Measurements from ENCODE around the gene RHEB.

The RHEB gene

DNA sequence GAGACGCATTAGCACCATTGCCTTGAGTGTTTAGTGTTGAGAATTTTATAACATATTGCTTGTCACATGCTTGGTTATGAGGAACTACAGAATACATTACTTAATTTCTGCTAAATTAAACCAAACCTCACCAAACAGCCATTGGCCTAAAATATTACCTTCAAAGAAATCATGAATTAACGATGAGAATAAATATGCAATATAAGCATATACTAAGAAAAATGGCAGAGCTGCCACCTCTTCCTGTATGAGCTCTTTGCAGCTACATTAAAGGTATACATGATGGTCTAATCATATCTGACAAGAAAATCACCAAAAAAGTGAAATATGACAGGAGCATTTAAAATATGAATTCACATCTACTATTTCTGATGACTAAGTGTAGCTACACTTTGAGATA lies 5.2 kb upstream of the RHEB start:
- DNase-seq (ENCODE audit: low spot score): no peak

DNA sequence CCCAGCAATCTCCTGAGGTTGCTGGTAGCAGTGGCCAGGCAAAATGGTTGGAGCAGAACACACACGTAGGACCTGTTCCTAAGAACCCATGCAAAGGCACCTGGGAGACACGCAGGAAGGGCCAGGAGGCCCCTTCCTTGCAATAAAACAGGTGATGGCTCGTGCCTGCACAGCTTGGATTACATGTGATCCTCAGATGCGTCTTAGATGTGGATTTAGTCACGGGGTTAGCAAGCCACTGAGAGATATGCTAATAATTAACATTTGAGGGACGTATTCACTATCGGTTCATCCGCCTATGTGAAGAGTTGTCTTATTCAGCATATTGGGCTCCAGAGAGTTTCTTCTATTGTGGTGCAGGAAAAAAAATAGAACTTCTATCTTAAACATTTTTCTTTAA lies 4.6 kb upstream of the RHEB start:
- no peak for DNase-seq (ENCODE audit: low spot score)

DNA sequence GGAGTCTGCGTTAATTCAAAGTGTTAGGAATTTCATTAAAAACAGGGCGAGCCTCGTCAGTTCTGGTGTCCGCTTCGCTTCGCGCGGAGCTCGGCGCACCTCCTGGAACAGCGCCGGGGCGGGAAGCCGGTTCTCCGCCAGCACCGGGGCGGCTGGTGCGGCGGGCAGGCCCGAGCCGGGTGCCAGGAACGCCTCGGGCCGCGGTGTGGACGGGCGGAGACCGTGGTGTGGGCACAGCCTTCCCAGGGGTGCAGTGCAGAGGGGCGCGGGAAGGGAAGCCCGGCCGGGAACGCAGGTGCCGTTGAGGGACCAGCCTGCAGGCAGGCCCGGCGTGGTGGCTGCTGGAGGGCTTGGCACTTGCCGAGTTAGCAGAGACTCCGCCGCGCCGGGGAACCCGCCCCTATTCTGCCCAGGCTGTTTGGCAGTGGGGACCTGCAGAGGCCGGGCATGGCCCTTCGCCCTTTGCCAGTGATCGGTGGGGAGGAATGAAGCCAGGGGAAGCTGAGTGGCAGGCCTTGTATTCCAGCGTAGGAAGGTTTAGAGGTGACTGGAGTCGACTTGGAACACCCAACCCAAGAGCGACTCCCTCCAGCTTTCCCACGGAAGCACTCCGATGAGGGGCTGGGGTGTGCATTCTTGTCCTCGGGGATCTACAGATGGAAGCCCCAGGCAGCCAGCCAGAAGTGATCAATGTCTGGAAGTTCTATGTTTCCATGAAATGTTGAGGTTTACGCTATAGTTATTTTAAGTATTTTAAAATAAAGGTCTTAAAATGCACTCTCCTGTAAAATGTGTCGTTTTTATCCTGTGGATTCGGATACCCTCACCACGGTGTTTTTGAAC lies 945 bp upstream of the RHEB start:
- DNase-seq (ENCODE audit: low spot score): peak; percentile 16

DNA sequence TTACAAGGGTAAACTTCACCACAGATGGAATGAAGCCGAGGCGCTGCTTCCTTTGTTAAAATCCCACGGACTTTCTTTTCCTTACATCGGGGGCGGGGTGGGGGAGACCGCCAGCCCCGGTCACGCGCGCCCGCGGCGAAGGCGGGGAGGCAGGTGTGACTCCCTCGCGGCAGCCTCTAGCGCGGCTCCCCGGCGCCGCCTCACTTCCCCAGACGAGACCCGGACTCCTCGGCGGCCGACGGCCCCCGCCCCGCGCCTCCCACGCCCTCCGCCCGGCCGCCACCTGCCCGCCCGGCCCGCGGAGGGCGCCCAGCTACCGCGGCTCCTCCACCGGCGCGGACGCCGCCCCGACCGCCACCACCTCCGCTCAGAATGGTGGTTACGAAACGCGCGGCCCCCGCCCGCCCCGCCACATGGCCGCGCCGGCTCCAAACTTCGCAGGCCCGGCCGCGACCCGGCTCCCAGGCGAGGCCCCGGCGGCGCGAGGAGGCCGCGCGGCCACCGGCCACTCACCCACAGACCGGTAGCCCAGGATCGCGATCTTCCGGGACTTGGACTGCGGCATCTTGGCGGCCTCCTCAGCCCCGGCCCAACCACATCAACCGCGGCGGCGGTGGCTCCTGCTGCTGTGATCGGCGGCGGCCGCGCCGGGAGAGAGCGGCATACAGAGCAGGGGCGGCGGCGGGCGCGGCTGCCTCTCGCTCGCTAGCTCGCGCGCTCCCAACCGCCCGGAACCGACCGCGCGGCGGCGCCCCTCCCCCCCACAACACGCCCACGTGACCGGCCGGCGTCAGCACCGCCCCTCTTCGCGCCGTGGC lies 539 bp downstream of the RHEB start:
- DNase-seq (ENCODE audit: low spot score): peak; percentile 59

DNA sequence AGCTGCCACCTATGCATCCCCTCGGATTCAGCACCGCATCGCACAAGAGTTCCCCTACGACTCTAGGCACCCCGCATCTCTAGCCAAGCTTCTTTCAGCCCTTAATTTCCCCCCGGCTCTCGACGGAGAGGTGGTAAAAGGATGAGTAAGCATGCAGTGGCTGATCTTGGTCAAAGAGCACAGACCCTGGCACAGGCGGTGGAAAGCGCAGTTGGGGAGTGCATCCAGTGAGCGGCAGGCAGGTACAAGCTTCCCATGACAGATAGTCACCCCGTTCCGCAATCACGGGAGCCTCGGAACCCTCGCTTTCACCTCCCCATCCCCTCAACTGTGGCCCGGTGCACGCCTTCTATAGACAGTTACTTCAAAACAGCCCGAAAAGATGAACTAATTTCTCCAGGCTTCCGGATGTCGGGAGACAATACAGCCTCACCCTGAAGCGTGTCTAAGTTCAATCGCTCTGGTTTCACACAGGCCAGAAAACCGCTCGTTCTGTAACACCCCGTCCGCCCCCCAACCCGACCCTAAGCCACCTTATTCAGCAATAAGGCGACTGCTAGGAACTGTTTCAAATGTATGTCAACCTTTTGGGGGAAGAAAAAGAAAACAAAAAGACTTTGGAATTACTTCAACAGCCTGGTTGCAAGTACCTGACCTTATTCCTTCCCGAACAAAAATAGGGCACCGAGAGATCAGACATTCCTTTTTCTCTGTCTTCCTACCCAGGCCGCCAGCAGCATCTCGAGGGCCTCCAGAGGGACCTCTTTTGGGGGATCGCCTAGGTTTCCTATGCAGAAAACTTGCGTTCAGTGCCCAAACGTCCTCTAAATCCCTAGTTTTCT lies 1.4 kb downstream of the RHEB start:
- peak; percentile 67 for DNase-seq (ENCODE audit: low spot score)

DNA sequence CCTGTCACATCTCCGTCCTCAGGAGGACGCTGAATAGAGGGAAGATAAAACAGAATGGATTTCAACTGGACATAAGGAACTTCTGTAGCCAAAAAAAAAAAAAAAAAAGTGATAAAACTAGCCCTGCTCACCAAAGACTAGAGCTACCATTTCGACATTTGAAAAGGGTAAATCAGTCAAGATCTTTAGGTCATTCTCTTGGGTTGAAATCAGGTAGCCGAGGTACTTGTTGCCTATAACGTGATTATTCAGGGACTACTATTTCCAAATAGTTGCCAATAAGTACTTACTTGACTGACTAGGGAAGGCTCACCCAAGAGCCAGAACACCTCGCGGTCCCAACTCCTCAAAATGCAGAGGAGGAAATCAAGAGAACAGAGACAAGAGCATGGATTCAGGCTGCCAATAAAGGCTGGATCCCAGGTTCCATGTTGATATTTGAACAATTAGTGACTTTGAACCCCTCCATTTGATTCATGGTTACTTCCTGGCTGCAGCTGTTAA lies 2.0 kb downstream of the RHEB start:
- no peak for DNase-seq (ENCODE audit: low spot score)

DNA sequence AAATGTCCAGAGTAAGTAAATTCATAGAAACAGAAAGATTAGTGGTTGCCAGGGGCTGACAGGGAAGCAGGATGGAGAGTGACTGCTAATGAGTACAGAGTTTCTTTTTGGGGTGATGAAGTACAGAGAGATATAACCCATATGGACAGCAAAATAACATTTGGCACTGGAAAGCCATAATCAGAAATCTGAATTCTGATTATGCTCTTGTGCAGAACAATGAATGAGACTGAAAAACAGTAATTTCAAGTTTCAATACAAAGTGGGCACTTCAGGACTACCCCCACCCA lies 4.5 kb downstream of the RHEB start:
- DNase-seq (ENCODE audit: low spot score): no peak

DNA sequence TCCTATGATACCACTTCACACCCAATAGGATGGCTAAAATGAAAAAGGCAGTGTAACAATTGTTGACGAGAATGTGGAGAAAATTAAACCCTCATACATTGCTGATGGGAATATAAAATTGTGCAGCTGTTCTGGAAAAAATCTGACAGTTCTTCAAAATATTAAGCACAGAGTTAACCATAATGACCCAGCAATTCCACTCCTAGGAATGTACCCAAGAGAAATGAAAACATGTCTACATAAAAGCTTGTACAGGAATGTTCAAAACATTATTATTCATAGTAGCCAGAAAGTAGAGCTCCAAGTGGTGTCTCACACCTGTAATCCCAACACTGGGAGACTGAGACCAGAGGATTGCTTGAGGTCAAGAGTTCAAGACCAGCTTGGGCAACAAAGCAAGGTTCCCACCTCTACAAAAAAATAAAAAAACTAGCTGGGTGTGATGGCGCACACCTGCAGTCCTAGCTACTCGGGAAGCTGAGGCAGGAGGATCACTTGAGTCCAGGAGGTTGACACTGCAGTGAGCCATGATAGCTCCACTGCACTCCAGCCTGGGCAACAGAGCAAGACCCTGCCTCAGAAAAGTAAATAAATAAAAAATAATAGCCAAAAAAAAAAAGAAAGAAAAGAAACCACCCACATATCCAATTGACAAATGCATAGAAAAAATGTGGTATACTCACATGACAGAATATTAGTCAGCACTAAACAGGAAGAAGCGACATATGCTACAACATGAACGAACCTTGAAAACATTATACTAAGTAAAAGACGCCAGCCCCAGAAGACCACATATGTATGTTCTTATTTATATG lies 5.0 kb downstream of the RHEB start:
- no peak for DNase-seq (ENCODE audit: low spot score)

DNA sequence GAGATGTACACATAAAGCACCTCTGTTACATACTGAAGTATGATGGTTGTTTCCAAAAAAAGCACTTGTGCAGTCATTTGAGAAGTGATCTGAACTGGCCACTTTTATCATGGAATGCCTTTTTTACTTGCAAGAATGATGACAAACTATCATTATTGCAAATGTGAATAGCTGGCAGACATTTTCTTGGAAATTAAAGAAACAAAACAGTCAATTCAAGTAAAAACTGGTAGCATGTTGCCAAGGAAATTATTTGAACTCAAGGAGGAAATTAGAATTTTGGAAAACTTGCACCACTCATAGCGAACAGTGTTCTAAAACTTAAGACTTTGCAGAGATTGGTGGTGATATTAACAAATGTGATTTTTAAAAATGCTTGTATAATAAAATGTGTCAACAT lies 6.6 kb downstream of the RHEB start:
- DNase-seq (ENCODE audit: low spot score): no peak

DNA sequence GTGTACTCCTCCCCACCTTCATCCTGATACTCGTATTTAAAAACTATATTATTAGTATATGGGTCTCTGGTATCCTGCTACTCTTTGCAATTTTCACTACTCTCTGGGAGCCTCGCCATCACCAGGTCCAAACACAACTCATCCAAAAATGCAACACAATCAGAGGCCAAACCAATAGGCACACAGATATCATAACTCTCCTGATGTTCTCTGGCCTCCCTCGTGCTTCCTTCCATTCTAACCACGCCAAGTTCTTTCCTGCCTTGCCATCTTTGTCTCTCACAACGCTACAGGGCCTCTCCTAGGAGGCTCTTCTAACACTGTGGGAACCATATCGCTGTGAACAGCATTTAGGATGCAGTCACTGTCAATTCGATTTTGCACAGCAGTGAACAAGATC lies 7.3 kb downstream of the RHEB start:
- no peak for DNase-seq (ENCODE audit: low spot score)

DNA sequence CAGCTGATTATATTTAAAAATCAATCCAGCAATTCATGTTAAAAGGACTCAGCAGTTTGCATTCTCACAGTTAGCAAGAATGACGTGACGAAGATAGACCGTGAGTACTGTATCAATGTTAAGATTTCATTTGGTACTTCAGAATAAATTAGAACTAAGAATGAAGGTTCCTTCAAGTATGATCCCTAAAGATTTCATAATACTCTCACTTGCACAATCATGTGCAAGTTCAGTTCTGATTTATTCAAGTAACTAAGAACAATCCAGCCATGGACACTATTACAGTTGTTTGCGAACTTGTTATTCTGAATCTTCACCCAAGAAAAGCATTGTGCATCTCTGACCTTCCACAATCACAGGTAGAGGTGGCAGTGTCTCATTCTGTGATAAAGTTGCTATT lies 7.7 kb downstream of the RHEB start:
- DNase-seq (ENCODE audit: low spot score): no peak

DNA sequence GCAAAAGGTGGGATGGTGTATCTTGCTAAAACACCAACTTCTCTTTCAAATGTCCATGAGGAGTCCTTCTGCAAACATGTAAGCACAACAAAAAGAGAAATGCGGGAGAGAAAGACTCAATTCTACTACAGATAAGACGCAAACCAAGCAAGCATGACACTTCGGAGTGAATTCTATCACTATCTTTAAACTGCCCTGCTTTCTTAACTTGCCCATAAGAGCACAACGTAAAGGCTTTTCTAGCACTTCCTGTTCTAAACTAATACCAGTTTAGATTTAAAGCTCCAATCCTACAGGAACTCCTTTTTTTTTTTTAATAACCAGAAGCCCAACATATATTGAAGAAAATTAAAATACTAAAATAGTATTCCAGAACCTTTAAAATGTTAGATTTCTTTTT lies 8.4 kb downstream of the RHEB start:
- DNase-seq (ENCODE audit: low spot score): no peak

DNA sequence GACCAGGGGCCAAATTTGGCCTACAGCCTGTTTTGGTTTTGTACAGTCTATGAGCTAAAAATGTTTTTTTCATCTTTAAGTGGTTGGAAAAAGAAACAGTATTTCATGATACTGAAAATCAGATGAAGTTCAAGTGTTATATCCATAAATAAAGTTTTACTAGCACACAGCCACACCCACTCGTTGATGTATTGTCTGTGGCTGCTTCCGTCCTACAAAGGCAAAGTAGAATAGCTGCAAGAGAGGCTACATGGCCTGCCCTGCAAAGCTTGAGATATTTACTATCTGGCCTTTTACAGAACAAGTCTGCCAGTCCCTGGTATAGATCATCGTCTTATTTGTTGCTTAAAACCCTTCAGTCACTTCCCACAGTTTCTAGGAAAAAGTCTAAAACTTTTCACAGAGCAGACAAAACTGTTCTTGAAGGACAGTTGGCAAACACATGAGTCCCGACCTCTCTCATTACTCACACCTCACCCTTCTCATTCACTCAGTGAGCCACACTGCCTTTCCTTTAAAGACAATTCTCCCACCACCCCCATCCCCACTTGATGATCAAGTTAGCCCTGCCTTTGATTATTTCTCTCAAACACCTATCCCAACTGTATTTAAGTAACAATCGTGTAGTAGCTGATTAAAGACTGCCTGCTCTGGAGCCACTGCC lies 9.9 kb downstream of the RHEB start:
- no peak for DNase-seq (ENCODE audit: low spot score)

DNA sequence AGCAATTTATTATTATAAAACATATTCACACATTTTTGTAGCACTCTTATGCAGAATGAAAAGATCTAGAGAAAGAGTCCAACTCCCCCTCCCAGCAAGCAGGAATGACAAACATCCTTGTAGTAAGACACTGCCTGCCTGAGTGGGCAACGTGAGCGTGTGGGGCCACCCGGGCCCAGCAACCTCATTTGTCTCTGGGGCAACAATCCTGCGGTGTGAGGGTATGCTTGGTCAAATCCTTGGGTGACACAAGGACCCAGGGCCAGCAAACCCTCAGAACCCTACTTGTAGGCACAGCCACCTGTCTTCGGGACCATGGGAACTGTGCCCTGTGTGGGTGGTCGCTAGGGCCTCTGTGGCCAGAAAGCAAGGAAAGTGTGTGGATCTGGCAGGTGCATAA lies 10.7 kb downstream of the RHEB start:
- DNase-seq (ENCODE audit: low spot score): no peak

DNA sequence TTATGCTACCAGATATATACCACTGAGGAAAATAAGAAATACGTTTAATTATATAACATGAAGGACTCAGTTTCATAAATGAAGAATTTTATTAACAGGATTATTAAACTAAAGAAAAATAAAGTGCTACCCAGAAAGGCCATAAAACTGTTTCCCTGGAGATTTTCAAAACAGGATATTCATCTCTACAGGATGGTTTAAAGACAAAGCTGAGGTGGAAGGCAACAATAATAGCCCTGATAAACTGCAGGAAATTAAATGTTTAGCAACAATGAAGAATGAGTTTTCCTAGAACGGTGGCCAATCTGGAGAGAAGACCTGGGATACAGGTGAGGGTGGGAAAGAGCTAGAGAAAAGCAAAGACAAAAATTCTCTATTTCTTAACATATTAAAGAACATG lies 11.9 kb downstream of the RHEB start:
- DNase-seq (ENCODE audit: low spot score): no peak

DNA sequence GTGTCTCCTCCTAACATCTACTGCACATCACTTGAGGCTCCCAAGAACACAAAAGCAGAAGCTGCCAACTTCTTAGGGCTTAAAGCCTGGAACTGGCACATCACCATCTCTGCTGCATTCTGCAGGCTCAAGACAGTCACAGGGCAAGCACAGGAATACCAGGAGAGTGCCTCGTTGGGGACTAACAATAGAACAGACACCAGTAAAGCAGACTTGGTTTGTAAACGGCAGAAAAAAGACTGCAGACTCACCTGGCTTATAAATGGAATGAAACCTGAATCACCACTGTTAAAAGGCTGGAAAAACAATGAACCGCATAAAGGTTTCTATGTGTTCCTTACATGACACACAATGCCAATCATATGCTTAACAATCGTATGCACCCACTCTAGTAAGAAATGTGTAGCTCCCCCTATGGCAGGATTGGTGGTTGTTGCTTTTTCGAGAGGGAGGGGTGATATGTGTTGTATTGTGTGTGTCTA lies 12.8 kb downstream of the RHEB start:
- no peak for DNase-seq (ENCODE audit: low spot score)

DNA sequence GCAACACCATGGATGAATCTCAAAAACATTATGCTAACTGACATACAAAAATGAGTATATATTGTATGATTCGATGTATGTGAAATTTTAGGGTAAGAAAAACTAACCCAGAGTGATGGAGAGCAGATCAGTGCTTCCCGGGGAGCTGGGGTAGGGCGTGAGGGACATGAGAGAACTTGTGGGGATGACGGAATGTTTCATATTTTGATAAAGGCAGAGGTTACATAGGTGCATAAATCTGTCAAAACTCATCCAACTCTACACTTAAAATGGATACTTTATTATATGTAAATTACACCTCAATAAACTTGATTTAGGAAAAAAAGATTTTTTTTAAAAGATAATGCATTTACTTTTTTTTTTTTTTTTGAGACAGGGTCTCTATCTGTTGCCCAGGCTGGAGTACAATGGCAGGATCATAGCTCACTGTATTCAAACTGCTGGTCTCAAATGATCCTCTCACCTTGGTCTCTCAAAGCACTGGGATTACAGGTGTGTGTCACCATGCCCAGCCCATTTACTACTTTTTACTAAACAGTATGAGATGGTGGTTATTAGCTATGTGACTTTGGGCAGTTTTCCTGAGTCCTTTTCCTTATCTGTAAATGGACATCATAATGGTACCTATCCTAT lies 13.7 kb downstream of the RHEB start:
- no peak for DNase-seq (ENCODE audit: low spot score)

DNA sequence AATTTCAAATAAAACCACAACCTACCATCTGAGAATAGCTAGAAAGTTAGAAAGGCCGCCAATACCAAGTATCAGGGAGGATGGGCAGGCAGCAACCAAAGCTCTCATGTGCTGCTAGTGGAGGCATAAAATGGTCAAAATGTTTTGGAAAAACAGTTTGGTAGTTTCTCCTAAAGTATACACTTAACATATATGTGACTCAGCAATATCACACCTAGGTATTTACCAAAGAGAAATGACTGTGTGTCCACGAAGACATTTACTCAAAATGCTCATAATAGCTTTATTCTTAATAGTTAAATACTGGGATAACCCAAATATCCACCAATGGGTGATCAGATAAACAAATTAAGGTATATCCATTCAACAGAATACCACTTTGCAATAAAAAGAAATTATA lies 14.3 kb downstream of the RHEB start:
- DNase-seq (ENCODE audit: low spot score): no peak

DNA sequence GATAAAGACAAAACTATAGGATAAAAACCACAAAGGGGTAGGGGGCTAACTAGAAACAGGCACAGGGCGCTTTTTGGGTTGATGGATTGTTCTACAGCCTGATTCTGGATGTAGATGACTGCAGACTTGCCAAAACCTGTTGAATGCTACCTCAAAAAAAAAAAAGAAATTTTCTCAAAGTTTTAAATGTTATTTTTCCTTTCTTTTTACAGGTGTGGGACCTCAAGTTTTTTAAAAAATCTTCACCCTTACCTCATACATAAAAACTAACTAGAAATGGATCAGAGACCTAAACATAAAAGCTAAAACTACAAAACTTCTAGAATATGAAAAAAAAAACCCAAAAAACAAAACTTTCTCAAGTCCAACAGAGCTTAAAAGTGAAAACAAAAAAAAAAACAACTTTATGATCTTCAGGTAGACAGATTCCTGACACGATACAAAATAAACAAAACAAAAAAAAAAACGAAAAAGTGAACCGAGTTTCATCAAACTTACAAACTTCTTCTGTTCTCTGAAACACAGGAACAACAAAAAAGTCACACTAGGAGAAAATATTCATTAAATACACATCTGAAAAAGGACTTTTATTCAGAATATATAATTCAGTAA lies 14.9 kb downstream of the RHEB start:
- DNase-seq (ENCODE audit: low spot score): no peak
